K562 (cell line): ENCODE results near the gene P2RY11. TPM values are rescaled to one million over a fixed set of nuclear protein-coding genes. Genes with fewer than 3 reads are reported as not detected.

Source experiments
- ATAC-seq: fragments of 200-7000 bp; cut with Tn5 transposase; 3 replicates; pipeline ENCODE4 v1.9.1; 2020; ENCODE audit warnings: moderate library complexity
- BruUV-seq: library from RNA; stranded (reverse); fragments of 400-500 nt; replicated peaks from 2 replicates; lab custom pipeline; 2021; lab: Mats Ljungman, UMichigan
- CTCF ChIA-PET: fragments of 300-600 bp; formaldehyde crosslinking; extraction: SDS; loops from one replicate; lab custom pipeline; 2021; ENCODE audit warnings: low intra/inter-chr PET ratio; lab: Yijun Ruan, JAX
- POLR2A ChIA-PET: fragments of 300-600, 350-650 bp; sonication (Branson Sonifier 250); formaldehyde crosslinking; extraction: SDS; loops from one replicate; lab custom pipeline; 2021; ENCODE audit warnings: antibody characterized with exemption, inconsistent platforms; lab: Yijun Ruan, JAX
- DNase-seq, 4 experiments: peaks; one replicate each; pipeline versions ENCODE4 v3.0.0 to v3.0.0-alpha.2; 2011 to 2018; ENCODE audit warnings: low spot score in 3 of 4, mixed read lengths in 3 of 4; ENCODE audit errors: extremely low read depth in 1 of 4
- FAIRE-seq: peaks from 2 replicates; lab custom pipeline; 2011; peaks lifted over from hg19 to GRCh38; lab: Jason Lieb, UNC
- H2AFZ ChIP-seq: 2 replicates; pipeline ENCODE4 v1.6.0; 2011; ENCODE audit warnings: low read depth, low read length, control low read depth, inconsistent platforms
- H3K27ac ChIP-seq: fragments of 200-600 bp; 3 replicates; pipeline ENCODE4 v1.8.0; 2011; ENCODE audit warnings: low read depth, mild to moderate bottlenecking, control low read depth, inconsistent platforms, low read length, moderate library complexity, mixed read lengths; ENCODE audit errors: extremely low read depth
- H3K27me3 ChIP-seq, 2 experiments: fragments of 300-600 bp in 1 of 2; 2 replicates in 1 of 2; 3 replicates in 1 of 2; pipeline versions ENCODE4 v1.6.0 to v1.8.0; 2011; ENCODE audit warnings: inconsistent platforms in 2 of 2, low read length in 2 of 2, mild to moderate bottlenecking in 1 of 2, mixed read lengths in 1 of 2, moderate library complexity in 1 of 2; ENCODE audit not compliant: control insufficient read depth in 2 of 2, insufficient read depth in 2 of 2
- H3K36me3 ChIP-seq: fragments of 300-600 bp; 3 replicates; pipeline ENCODE4 v1.8.0; 2011; ENCODE audit warnings: mild to moderate bottlenecking, low read length, inconsistent platforms; ENCODE audit not compliant: control insufficient read depth, insufficient read depth
- H3K4me1 ChIP-seq, 2 experiments: fragments of 200-600 bp in 1 of 2; replicated peaks in 1 of 2; 2 replicates in 1 of 2; 3 replicates in 1 of 2; pipeline versions ENCODE4 v1.5.1 to v1.8.0; 2011; ENCODE audit warnings: inconsistent platforms in 2 of 2, low read length in 2 of 2, mild to moderate bottlenecking in 1 of 2, mixed read lengths in 1 of 2, moderate library complexity in 1 of 2; ENCODE audit not compliant: control insufficient read depth in 2 of 2, insufficient read depth in 2 of 2
- H3K4me2 ChIP-seq: 2 replicates; pipeline ENCODE4 v1.6.1; 2011; ENCODE audit warnings: low read length, control low read depth, inconsistent platforms, mixed read lengths; ENCODE audit not compliant: insufficient read depth
- H3K4me3 ChIP-seq: fragments of 200-600 bp; sonication (generic), shearing (Covaris generic); 2 replicates; pipeline ENCODE4 v1.5.1; 2016; ENCODE audit warnings: control low read depth, inconsistent platforms
- H3K79me2 ChIP-seq: fragments of 200-600 bp; 3 replicates; pipeline ENCODE4 v1.8.0; 2011; ENCODE audit warnings: low read length, inconsistent platforms; ENCODE audit not compliant: control insufficient read depth, insufficient read depth
- H3K9ac ChIP-seq, 2 experiments: 2 replicates each; pipeline versions ENCODE4 v1.6.0 to v1.6.1; 2011; ENCODE audit warnings: low read depth in 2 of 2, low read length in 2 of 2, control low read depth in 1 of 2, inconsistent platforms in 1 of 2, mild to moderate bottlenecking in 1 of 2, mixed read lengths in 1 of 2; ENCODE audit not compliant: insufficient read depth in 1 of 2
- H3K9me1 ChIP-seq: one replicate; pipeline ENCODE4 v1.6.0; 2011; ENCODE audit warnings: inconsistent platforms, mild to moderate bottlenecking, low read length, moderate library complexity; ENCODE audit not compliant: control insufficient read depth, insufficient read depth
- H3K9me3 ChIP-seq: replicated peaks from 2 replicates; pipeline ENCODE4 v1.5.1; 2011; ENCODE audit warnings: low read depth, low read length, inconsistent platforms; ENCODE audit not compliant: control insufficient read depth, insufficient read depth
- H4K20me1 ChIP-seq: replicated peaks from 2 replicates; pipeline ENCODE4 v1.6.1; 2011; ENCODE audit warnings: low read length, inconsistent platforms, mixed read lengths; ENCODE audit not compliant: control insufficient read depth, insufficient read depth
- FOXO4 ChIP-seq: fragments of 450-650 bp; formaldehyde crosslinking; IDR thresholded peaks from 2 replicates; pipeline ENCODE4 v1.4.0; 2020; ENCODE audit warnings: mild to moderate bottlenecking, moderate library complexity
- MAZ ChIP-seq, 2 experiments: fragments of 450-650 bp in 1 of 2; sonication (generic) in 1 of 2; formaldehyde crosslinking; IDR thresholded peaks in 1 of 2; conservative IDR thresholded peaks in 1 of 2; 2 replicates each; pipeline versions ENCODE4 v1.4.0 to v1.5.0; 2020; ENCODE audit warnings: mild to moderate bottlenecking in 1 of 2, missing genetic modification reagents in 1 of 2
- NCOA6 ChIP-seq: fragments of 450-650 bp; IDR thresholded peaks from 2 replicates; pipeline ENCODE4 v1.6.1; 2017; ENCODE audit warnings: mild to moderate bottlenecking
- SIN3A ChIP-seq, 2 experiments: fragments of 150-350 bp in 1 of 2; IDR thresholded peaks; 2 replicates each; pipeline ENCODE4 v1.6.1; 2011 to 2016; ENCODE audit warnings: borderline replicate concordance in 2 of 2, low read depth in 2 of 2, low read length in 2 of 2, mild to moderate bottlenecking in 2 of 2, moderate library complexity in 2 of 2; ENCODE audit not compliant: control insufficient read depth in 1 of 2
- ZNF24 ChIP-seq: fragments of 450-650 bp; IDR thresholded peaks from 2 replicates; pipeline ENCODE4 v1.6.1; 2016
- WGBS: fragments of 100-300 bp; shearing (Covaris generic); methylation state at CpG from one replicate; pipeline ENCODE4 v1.1.6; 2016; ENCODE audit warnings: low coverage, mixed read lengths; ENCODE audit not compliant: insufficient coverage; ENCODE audit errors: missing lambda C conversion rate; 5-methylcytosine and 5-hydroxymethylcytosine counted together
- in situ Hi-C: fragments of 300-500 bp; cut with MboI; formaldehyde crosslinking; loops from 4 replicates; pipeline ENCODE4 v1.15.0; 2018; ENCODE audit warnings: inconsistent platforms, mixed read lengths
- intact Hi-C: fragments of 100-400 bp; cut with micrococcal nuclease; formaldehyde crosslinking; loops from 2 replicates; pipeline ENCODE4 v1.14.2; 2022
- polyA plus RNA-seq, 8 experiments: library from polyadenylated mRNA; depleted of rRNA in 4 of 8; stranded (reverse) in 5 of 8; unstranded in 3 of 8; fragments of >200 nt; fragmentation: Nextera tagmentation in 2 of 8; fragmentation: Illumina TruSeq in 1 of 8; extraction: Ambion mirVana in 2 of 8; extraction: Trizol in 1 of 8; gene quantifications; 2 replicates each; pipeline versions ENCODE4 v1.2.1 to v1.2.3, GENCODE V29; 2011 to 2014; ENCODE audit warnings: inconsistent platforms in 1 of 8, missing spikeins in 1 of 8
- total RNA-seq, 7 experiments: library from RNA; depleted of rRNA in 6 of 7; stranded (reverse); fragments of >200 nt in 6 of 7; fragmentation: Illumina TruSeq in 2 of 7; extraction: Trizol in 2 of 7; gene quantifications; 2 replicates each; pipeline versions ENCODE4 v1.2.1 to v1.2.3, GENCODE V29; 2011 to 2021; ENCODE audit warnings: low replicate concordance in 1 of 7
- TF ChIP-seq, protein P1 (sequence below): fragments of 450-650 bp; formaldehyde crosslinking; IDR thresholded peaks from 2 replicates; pipeline ENCODE4 v1.4.0; 2020; ENCODE audit warnings: mild to moderate bottlenecking, moderate library complexity
- TF ChIP-seq, protein P2 (sequence below): fragments of 200-800 bp; sonication (Bioruptor generic); IDR thresholded peaks from 2 replicates; pipeline ENCODE4 v1.6.1; 2017; ENCODE audit warnings: missing genetic modification characterization, missing compliant biosample characterization

The P2RY11 gene
- total and polyA plus RNA-seq, 9 of the 15 experiments (the other 6 are each of a cell fraction or from before 2014, with no cell fraction given) = 0.03 to 10.1 (median 1.5) TPM

DNA sequence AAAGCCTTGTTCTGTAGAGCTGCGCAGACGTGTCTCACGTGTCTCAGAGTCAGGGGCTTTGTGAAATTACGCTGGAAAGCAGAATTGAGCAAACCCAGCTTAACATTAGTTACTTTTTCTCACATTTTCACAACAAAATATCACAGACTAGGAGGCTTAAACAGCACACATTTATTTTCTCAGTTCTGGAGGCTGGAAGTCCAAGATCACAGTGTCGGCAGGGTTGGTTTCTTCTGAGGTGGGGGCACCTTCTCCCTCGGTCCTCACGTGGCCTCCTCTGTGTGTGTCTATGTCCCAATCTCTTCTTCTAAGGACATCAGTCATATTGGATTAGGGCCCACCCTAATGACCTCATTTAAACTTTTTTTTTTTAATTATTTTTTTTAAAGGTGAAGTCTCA lies 12.9 kb downstream of the P2RY11 start:
- no TSS peak for BruUV-seq
- Histone ChIP-seq H3K9me3 (no peaks in the 10 kb centered on the region), H4K20me1 (no peaks in the 10 kb centered on the region), H3K4me3 (no peak overlapping the region), H3K9me1 (no peaks in the 10 kb centered on the region), H3K4me2 (no peak overlapping the region), H2AFZ (no peak overlapping the region), H3K36me3 (peaks cover 4% of the 10 kb centered on the region; the same call in 1 of the 3 replicates), H3K27me3 (no peaks in the 10 kb centered on the region), H3K9ac (no peak overlapping the region), H3K27ac (no peak overlapping the region), H3K79me2 (peaks cover 3% of the 10 kb centered on the region), H3K4me1 (peaks cover 0 to 9% of the 10 kb centered on the region in 2 experiments; a peak in 2 of 5 replicates)
- ChIA-PET POLR2A (interaction anchor here (0.9 to 1.3 kb wide), 3 partner anchors 12 to 181 kb away, joined by 3 to 4 read pairs (median 4); no protein-coding TSS in a partner anchor), CTCF (no interaction called here)
- FAIRE-seq = peak; percentile 11
- 67% methylated on average over 7 of the region's 7 CpGs for WGBS
- TF ChIP-seq SIN3A (IDR thresholded peaks at IDR 0.05; ENCODE audit: borderline replicate concordance in 2 of 2, control insufficient read depth in 1 of 2, low read depth in 2 of 2, low read length in 2 of 2) (no peak), MAZ (CRISPR knock-in tag; conservative IDR thresholded peaks at IDR 0.05 in 1 of 2, IDR thresholded peaks at IDR 0.05 in 1 of 2) (0 out of 4 replicates have a peak, but pooled peaks of 1 of the 2 experiments have one; percentile 34)
- DNase-seq = no peak
- in situ Hi-C loops = no loop called here
- intact Hi-C loops = no loop called here
- no peak for ATAC-seq

GRCh38 chr19:10126213-10126639 lies 14.7 kb downstream of the P2RY11 start:
- BruUV-seq = no TSS peak
- 92% methylated on average over 3 of the region's 4 CpGs for WGBS
- Histone ChIP-seq H4K20me1 (no peaks in the 10 kb centered on the region), H3K9me3 (no peaks in the 10 kb centered on the region), H3K9me1 (no peaks in the 10 kb centered on the region), H3K9ac (no peak overlapping the region), H3K36me3 (peaks cover 13% of the 10 kb centered on the region; the same call in 2 of the 3 replicates), H3K4me3 (no peak overlapping the region), H3K27ac (no peak overlapping the region), H3K79me2 (no peaks in the 10 kb centered on the region), H3K4me2 (no peak overlapping the region), H3K4me1 (no peaks in the 10 kb centered on the region; a peak in 1 of 5 replicates), H2AFZ (no peak overlapping the region), H3K27me3 (no peaks in the 10 kb centered on the region)
- ATAC-seq (no peak), FAIRE-seq (no peak), DNase-seq (no peak)
- in situ Hi-C loops (no loop called here), intact Hi-C loops (no loop called here)
- POLR2A ChIA-PET = no interaction called here
- CTCF ChIA-PET = no interaction called here
- TF ChIP-seq, protein P1, sequence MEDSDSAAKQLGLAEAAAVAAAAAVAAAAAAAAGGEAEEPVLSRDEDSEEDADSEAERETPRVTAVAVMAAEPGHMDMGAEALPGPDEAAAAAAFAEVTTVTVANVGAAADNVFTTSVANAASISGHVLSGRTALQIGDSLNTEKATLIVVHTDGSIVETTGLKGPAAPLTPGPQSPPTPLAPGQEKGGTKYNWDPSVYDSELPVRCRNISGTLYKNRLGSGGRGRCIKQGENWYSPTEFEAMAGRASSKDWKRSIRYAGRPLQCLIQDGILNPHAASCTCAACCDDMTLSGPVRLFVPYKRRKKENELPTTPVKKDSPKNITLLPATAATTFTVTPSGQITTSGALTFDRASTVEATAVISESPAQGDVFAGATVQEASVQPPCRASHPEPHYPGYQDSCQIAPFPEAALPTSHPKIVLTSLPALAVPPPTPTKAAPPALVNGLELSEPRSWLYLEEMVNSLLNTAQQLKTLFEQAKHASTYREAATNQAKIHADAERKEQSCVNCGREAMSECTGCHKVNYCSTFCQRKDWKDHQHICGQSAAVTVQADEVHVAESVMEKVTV = no peak
- TF ChIP-seq, protein P2, sequence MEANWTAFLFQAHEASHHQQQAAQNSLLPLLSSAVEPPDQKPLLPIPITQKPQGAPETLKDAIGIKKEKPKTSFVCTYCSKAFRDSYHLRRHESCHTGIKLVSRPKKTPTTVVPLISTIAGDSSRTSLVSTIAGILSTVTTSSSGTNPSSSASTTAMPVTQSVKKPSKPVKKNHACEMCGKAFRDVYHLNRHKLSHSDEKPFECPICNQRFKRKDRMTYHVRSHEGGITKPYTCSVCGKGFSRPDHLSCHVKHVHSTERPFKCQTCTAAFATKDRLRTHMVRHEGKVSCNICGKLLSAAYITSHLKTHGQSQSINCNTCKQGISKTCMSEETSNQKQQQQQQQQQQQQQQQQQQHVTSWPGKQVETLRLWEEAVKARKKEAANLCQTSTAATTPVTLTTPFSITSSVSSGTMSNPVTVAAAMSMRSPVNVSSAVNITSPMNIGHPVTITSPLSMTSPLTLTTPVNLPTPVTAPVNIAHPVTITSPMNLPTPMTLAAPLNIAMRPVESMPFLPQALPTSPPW (CRISPR knock-in tag) = no peak
- TF ChIP-seq ZNF24 (no peak), FOXO4 (no peak), NCOA6 (no peak)
